Stimulated activated CD4-positive, alpha-beta T cell treated with anti-CD3 and anti-CD28 coated beads, Interleukin-1b, Interleukin-23, amount 100 ng/mL, for 24 hours (primary cell): ENCODE results near the gene PGAM5.

ENCODE experiments used
- DNase-seq, 4 experiments: peaks; one replicate each; pipeline ENCODE4 v3.0.0-alpha.2; 2020; ENCODE audit warnings: low read depth in 4 of 4, low spot score in 1 of 4

The PGAM5 gene

GRCh38 chr12:132719141-132719953 is 8.7 kb downstream of the PGAM5 start:
- no peak for DNase-seq

- no peak for DNase-seq
These were observed 9.3 kb downstream of the PGAM5 start for GRCh38 chr12:132719954-132720324.

DNA sequence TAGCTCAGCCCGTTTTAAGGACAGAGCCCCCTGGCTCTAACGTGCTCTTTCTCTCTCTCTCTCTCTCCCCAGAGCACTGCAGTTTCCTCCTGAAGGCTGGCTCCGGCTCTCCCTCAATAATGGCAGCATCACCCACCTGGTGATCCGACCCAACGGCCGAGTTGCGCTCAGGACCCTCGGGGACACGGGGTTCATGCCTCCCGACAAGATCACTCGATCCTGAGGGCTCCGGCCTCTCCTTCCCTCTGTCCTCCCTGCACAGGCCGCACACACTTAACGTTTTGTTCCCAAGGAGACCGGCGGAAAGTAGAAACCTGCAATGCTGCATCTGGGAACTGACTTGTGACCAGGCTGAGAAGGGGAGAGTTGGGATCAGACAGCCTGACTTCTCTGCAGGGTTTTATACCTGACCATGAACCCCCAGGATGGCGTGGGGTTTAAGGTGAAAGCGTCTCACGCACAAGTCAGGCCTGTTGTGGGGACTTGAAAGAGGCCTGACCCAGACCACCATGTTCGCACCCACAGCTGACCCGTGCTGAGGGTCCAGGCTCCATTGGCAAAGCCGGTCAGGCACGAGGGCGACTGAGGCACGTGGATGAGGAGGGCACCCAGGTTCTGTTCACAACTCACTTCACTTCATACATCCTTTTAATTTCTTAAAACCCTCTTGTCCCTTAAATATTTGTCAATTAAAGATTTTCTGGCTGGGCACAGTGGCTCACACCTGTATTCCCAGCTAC is 10.1 kb downstream of the PGAM5 start:
- DNase-seq = no peak

DNA sequence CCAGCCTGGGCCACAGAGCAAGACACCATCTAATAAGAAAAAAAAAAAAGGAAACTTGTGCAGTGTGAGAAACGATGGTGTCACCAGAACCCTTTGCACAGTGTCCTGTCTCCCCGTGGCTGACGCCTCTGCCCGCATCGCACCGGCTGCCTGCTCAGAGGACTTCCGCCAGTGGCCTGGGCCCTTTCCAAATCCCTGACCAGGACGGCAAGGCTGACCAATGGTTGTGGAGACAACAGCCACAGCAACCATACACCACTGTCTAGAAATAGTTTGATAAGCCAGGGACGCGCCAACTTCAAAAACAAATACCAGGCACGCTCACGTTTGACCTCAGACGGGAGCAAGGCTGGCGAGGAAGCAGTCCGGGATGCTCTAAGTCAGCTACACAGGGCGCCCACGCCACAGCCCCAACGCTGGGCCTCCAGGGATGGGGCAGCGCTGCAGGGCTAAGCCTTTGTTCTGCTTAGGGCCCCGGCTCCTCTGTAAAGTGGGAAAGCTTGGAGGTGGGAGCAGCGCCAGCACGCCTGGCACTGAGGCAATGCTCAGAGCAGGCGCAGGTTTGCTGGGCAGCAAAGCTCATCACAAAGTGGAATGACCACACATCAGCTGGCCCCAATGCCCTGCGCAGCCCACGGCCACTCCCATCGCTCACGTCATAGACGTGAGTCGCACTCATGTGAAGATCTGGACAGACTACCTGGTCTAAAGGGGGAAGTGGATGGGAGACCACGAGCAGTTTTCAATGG is 12.5 kb downstream of the PGAM5 start:
- no peak for DNase-seq

DNA sequence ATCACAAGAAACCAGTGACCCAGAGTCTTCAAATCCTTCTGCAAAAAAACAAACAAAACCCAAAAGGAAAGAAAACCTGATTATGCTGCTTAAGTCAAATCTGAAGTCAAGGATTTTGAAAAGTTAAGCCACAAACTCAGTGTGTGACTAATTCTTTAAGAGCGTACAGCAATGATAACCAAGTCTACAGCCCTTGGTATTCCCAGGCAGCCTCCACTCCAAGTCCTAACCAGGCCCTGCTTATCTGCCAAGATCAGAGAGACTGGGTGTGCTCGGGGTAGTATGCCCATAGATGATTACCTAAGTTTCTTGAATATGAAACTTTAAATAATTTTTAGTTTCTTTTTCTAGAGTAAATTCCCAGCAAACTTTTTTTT is 13.1 kb downstream of the PGAM5 start:
- no peak for DNase-seq

- no peak for DNase-seq
These were observed 14.0 kb downstream of the PGAM5 start for GRCh38 chr12:132724506-132725241.

DNA sequence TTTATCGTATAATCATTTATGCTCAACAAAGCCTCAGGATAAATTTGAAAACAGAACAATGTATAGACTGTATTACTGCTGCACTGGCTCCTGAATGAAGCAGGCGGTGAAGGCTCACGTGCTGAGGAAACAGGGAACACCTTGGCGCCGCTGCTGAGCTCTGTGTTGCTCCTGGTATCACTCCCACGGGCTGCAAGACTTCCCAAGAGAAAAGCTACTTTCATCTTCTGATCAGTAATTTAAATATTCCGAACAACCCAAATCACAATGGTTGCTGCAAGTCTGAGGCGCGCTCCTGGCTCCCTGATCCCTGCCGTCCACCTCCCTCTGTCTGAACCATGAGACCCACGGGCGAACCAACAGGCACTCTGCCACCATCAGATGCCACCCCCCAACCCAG is 15.7 kb downstream of the PGAM5 start:
- no peak for DNase-seq

DNA sequence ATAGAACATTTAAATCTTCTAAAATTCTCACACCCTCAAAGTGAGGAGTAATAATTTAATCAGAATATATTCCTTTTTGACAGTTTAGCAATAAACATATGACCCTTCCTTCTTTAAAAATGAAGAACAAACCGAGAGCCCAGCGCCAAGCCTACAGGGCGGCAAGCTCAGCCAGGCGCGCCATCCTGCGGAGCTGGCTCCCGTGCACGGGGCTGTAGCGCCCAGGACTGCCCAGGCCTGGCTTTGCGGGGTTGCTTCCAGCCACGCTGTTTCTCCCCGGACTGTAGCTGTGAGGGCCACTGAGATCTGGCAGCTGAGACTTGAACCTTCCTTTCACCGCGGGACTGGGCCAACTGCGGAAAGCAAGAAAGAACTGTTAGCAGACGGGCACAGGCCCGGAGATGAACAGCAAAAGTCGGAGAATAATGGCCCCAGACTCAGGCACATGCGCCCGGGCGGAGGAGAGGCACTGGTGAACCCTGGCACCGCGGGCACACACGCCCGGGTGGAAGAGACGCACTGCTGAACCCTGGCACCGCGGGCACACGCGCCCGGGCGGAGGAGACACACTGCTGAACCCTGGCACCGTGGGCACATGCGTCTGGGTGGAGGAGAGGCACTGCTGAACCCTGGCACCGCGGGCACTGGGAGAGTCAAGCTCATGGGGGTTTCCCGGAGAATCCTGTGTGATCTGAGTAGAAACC is 16.6 kb downstream of the PGAM5 start:
- DNase-seq = no peak

GRCh38 chr12:132728502-132728901 is 17.9 kb downstream of the PGAM5 start:
- no peak for DNase-seq

DNA sequence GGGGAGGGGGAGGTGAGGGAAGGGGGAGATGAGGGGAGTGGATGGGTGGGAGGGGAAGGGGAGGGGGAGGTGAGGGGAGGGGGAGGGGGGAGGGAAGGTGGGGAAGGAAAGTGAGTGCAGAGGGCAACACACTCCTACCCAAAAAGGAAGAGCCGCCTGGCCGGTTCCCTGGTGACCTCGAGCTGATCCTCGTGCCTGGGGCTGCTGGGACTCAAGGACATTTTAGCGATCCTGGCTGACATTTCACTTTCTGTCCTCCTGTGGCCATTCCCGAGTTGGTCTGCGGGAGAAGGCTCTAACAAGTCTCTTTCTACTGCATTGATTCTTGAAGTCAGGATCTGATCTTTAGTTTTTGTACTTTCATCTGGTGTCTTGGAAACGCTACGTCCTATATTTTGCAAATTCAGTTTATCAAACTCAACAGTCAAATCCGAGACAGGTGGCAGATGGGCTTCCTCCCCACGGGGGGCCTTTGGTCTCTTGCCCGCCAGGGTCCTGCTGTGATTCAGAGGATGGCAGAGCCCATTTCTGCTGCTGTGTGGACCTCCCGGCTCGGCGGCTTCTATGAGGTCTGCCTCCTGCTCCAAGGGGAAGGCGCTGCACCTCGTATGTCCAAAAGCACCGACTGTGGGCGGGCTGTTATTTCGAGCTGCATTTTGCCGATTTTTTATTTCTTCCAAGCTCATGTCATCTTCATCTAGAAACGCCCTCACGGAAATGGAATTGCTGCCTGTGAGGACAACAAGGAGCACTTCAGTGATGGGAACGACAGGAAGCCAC is 19.1 kb downstream of the PGAM5 start:
- DNase-seq = no peak

DNA sequence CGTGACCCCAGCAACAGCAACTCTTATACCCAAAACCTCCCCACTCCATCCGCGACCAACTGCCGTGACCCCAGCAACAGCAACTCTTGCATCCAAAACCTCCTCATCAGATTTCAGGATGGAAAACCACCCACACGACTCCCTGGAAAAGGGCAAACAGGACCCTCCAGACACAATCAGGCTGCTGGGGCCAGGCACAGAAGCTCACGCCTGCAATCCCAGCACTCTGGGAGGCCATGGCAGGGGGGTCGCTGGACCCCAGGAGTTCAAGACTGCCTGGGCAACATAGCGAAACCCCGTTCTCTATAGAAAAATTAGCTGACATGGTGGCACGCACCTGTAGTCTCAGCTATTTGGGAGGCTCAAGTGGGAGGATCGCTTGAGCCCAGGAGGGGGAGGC is 19.7 kb downstream of the PGAM5 start:
- DNase-seq = no peak

DNA sequence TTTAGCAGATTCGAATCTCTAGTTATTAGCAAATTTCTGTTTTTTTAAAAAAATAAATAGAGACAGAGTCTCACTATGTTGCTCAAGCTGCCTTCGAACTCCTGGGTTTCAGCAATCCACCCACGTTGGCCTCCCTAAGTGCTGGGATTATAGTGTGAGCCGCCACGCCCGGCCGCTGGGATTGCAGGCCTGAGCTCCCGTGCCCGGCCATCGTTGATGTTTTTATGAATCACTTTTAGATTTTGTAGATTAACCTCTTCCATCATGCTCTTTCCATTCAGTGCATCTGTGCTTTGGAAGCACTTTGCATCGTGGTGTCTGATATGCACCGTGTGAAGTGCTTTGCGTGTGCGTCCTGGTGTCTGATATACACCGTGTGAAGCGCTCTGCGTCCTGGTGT is 20.9 kb downstream of the PGAM5 start:
- no peak for DNase-seq

DNA sequence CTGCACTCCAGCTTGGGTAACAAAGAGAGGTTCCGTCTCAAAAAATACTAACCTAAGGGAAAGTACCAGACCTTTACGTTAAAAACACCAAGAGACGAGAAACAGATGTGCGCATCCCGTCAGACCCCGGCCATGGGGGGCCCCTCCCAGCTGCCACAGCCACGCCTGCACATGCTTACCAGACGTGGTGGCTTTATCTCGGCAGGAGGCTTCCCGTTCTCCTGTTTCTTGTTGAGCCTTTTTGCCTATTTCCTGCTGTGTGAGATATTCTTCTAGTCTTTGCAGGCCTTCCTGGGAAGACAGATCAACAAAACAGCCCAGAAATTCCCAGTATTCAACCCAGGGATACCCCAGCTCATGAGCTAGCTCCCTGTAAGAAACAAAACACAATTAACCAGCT is 23.6 kb downstream of the PGAM5 start:
- no peak for DNase-seq

GRCh38 chr12:132735496-132735895 is 24.9 kb downstream of the PGAM5 start:
- no peak for DNase-seq

- DNase-seq = no peak
These were observed 25.7 kb downstream of the PGAM5 start for GRCh38 chr12:132736378-132736777.

GRCh38 chr12:132736913-132737312 is 26.3 kb downstream of the PGAM5 start:
- DNase-seq = no peak

DNA sequence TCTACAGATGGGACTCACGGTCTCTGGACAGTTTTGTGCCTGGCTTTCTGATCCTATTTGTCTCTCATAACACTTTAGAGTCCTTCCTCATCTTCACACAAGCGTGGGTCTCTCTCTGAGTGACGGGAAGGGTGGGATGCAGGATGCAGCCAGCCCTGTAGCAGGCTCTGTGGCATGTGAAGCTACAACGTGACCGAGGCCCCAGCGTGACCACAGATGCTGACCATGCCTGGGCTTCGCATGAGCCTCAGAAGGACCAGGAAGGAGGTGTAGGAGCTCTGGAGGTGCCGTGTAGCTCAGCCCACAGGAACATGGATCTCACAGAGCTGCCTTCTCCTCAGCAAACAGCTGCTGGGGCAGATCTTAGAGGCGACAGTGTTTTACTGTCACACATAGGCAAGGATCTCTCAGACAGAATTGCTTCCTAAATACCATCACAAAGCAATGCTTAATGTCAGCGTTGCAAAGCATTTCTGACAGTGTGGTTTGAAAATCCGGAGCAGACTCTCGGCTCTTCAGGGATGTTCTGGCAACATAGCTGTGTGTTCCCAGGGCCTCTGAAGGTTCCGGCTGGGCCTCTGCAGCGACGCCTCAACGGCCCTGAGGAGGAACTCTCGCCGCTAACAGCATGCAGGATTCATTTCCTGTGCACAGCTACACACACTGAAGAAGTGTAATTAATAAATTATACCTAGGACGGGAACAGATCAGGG is 29.1 kb downstream of the PGAM5 start:
- no peak for DNase-seq

- DNase-seq = no peak
These were observed 29.6 kb downstream of the PGAM5 start for GRCh38 chr12:132740313-132740646.

DNA sequence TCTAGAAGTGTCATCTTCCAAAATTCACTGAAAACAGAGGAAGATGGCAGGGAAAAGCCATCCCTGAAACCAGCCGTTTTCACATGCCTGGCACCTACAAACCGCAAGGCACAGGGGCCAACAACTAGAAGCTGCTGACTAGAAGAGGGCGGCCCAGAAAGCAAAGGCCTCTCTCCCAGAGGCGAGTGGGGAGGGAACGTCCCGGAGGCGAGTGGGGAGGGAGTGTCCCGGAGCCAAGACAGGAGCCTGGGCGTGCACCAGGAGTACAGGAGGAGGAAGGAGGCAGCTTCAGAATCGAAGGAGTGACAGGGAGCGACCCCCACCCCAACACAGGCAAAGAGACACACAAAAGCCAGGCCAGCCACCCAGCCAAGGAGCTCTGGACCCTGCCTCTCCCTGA is 30.0 kb downstream of the PGAM5 start:
- DNase-seq = no peak
